NCI-H1092 (cell line): ENCODE measurements around the gene TICAM1.

Experiments
- DNase-seq: peaks from one replicate; lab custom pipeline; 2025; lab: John Stamatoyannopoulos, UW

The TICAM1 gene

DNA sequence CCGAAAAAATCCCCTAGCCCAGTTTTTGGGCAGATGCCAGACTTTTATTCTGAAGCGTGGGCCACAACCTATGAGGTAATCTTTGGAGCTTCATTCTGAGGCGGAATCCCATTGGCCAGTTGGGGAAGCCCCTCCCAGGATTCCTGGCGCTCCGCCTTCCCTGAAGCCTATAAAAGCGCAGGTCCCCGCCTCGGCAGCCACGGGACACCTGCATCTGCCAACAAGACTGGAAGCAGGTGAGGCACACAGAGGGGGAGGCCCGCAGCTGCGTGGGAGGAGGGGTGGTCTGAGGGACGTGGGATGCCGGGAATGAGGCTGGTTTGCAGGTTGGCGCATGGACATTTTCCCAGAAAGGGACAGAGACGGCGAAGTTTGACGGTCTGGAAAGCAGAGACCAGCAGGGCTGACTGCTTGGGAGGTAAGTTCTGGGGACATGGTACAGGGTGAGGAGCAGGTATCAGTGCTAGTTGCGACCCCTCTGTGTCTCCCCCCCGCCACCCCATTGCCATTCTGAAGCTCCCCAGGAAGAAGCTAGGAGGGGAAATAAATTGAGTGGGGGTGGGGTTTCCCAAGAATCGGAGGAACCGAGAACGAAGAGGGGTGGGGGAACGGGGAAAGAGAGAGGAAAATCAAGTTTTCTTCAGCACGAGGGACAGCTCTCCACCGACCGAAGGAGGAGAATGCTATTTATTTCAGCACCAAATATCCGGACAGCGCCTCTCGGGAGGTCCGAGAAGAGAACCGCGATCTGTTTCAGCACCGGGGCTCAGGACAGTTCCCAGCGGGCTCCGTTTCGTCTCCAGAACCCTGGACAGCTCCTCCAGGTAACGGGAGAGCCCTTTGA is 62.4 kb downstream of the TICAM1 start:
- peak; percentile 95 for DNase-seq
